LNCaP clone FGC (cell line): ENCODE measurements around the gene HTR2C.
"Not testable (repeated sequence)": the region's sequence is repeated elsewhere in the genome, so short reads cannot be mapped to it uniquely, and the experiment has no call there.

Experiments used
- DNase-seq: peaks from one replicate; pipeline ENCODE4 v3.0.0-alpha.2; 2011; ENCODE audit warnings: low read depth
- H3K4me3 ChIP-seq: 2 replicates; pipeline ENCODE4 v1.5.1; 2011; ENCODE audit warnings: mild to moderate bottlenecking, low read depth, low read length, control low read depth
- TF ChIP-seq, protein P1 (sequence below): IDR thresholded peaks from 2 replicates; pipeline ENCODE4 v1.5.1; 2012; ENCODE audit warnings: mild to moderate bottlenecking; ENCODE audit not compliant: control insufficient read depth, insufficient read depth; ENCODE audit errors: extremely low read depth

HTR2C gene

DNA sequence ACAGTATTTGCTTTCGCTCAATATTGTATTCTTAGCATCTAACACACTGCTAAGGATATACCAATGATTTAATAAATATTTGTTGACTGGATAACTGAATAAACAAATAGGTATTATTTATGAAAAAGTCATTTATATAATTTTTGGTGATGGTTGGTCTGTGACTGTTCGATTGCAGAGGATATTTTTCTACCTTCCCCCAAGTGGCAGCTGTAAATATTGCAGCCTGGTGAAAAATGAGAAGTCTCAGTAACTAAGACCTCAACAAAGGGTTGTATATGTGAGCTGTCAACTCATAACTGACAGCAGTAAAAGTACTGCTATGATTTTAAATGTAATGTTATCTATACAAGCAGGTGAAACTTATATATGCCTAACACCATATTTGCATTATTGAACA, 36.0 kb downstream of the HTR2C start:
- no peak overlapping the region for H3K4me3 ChIP-seq
- TF ChIP-seq, protein P1, sequence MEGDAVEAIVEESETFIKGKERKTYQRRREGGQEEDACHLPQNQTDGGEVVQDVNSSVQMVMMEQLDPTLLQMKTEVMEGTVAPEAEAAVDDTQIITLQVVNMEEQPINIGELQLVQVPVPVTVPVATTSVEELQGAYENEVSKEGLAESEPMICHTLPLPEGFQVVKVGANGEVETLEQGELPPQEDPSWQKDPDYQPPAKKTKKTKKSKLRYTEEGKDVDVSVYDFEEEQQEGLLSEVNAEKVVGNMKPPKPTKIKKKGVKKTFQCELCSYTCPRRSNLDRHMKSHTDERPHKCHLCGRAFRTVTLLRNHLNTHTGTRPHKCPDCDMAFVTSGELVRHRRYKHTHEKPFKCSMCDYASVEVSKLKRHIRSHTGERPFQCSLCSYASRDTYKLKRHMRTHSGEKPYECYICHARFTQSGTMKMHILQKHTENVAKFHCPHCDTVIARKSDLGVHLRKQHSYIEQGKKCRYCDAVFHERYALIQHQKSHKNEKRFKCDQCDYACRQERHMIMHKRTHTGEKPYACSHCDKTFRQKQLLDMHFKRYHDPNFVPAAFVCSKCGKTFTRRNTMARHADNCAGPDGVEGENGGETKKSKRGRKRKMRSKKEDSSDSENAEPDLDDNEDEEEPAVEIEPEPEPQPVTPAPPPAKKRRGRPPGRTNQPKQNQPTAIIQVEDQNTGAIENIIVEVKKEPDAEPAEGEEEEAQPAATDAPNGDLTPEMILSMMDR, result no peak
- no peak for DNase-seq

- TF ChIP-seq, protein P1, result peak; percentile 44
- H3K4me3 ChIP-seq, result no peak overlapping the region
- DNase-seq, result no peak
Measured at GRCh38 chrX:114626323-114626722, 42.4 kb downstream of the HTR2C start.

GRCh38 chrX:114635986-114636385, 52.1 kb downstream of the HTR2C start:
- no peak for DNase-seq
- TF ChIP-seq, protein P1, result no peak
- H3K4me3 ChIP-seq, result no peak overlapping the region

- no peak for DNase-seq
- TF ChIP-seq, protein P1, result no peak
- no peak overlapping the region for H3K4me3 ChIP-seq
Measured at GRCh38 chrX:114650351-114650750, 66.5 kb downstream of the HTR2C start.

DNA sequence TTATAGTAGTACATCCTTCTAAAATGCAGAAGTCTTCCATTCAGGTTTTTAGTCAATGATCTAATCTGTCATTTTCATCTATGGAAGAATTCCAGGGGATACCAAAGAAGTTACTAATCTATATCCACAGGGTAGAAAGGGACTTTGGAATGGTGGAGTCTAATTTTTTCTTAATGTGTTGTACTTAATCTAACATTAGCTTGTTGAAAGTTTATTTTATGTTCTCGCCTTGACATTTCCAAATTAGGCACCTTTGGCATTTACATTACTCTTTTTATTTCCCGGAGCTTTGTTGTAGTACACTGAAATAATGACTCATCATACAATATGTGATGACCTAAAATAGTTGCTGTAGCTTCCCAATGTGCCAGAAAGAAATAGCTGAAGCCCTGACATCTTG, 91.5 kb downstream of the HTR2C start:
- DNase-seq, result no peak
- no peak overlapping the region for H3K4me3 ChIP-seq
- TF ChIP-seq, protein P1, result no peak

GRCh38 chrX:114700533-114700932, 116.6 kb downstream of the HTR2C start:
- not testable (repeated sequence) for DNase-seq, H3K4me3 ChIP-seq

DNA sequence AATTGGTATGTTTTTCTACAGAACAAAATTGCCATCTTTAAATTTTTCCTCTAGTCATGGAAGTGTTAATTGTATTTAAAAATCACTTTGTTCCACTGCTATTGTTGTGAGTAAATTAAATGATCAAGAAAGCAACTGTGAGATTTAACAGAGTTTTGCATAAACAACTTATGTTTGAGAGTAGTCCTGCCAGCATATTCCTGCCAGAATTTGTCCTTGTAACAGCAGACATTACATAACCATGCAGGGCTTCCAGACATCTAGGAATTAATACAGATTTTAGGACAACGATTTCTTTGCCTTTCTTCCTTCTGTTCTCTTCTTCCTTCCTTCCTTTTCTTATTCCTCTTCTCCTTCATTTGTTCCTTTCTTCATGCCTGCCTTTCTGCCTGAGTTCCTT, 125.5 kb downstream of the HTR2C start:
- no peak overlapping the region for H3K4me3 ChIP-seq
- DNase-seq, result no peak
- TF ChIP-seq, protein P1, result no peak

DNA sequence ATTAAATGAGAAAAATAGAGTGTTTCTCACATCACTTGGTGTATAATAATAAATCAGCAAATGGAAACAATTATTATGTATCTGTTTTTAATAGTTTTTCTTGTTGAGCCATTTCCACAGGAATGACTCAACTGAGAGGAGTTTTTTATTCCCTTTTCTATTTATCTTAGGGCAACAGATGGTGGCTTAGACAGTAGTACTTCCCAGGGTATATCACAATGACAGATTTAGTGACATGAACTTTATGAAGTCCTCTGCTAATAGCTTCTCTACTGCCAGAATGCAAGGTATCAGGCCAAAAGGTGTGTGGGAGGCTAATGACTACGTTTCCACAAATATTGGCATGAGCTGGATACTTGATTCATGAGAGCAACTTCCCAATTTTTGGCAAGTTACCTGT, 126.7 kb downstream of the HTR2C start:
- TF ChIP-seq, protein P1, result no peak
- no peak for DNase-seq
- H3K4me3 ChIP-seq, result no peak overlapping the region
